Ammon's horn (tissue), 1 donor: ENCODE results near the gene UBA52.
"Not testable (repeated sequence)": the region's sequence is repeated elsewhere in the genome, so short reads cannot be mapped to it uniquely, and the experiment has no call there.

Experiments used
- DNase-seq: peaks from one replicate; pipeline ENCODE4 v3.0.0-alpha.2; 2016; ENCODE audit warnings: low spot score

UBA52 gene

GRCh38 chr19:18571564-18572344 is at the start of gene UBA52:
Gene UBA52 (plus strand): TSS chr19:18571857. CDS start chr19:18573301, 1,444 bp downstream.
- peak; percentile 96 for DNase-seq

- DNase-seq = peak; percentile 100
Measured at GRCh38 chr19:18522124-18522861, 49.4 kb upstream of the UBA52 start.

- DNase-seq = not testable (repeated sequence)
Measured at GRCh38 chr19:18522862-18523440, 48.7 kb upstream of the UBA52 start.

DNA sequence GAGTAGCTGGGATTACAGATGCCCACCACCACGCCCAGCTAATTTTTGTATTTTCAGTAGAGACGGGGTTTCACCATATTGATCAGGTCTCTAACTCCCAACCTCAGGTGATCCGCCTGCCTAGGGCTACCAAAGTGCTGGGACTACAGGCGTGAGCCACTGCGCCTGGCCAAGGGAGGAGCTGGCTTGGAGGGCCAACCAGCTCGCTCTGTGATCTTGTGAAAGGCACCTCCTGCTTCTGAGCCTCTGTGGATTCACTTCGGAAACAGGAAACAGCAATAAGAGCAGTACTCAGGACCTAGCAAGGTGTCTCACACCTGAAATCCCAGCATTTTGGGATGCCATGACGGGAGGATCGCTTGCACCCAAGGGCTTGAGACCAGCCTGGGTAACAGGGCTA is 47.8 kb upstream of the UBA52 start:
- DNase-seq = no peak

DNA sequence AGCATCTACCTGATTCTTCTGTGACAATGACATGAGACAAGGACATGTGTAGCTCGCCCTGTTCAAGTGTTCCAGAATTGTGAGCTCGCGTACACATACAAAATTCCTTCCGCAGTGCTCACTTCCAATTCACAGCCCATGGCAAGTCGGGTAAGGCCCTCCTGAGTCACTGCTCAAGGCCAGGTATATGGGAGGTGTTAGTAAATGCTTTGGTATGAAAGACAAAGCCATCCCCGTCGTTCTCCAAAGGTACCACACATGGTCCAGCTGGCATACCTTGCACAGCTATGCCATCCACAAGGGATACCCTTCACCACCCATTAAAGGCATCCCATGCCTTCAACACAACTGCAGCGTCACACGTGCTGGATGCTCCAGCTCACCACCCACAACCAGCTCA is 45.3 kb upstream of the UBA52 start:
- DNase-seq = no peak

GRCh38 chr19:18529782-18530181 is 41.9 kb upstream of the UBA52 start:
- no peak for DNase-seq

DNA sequence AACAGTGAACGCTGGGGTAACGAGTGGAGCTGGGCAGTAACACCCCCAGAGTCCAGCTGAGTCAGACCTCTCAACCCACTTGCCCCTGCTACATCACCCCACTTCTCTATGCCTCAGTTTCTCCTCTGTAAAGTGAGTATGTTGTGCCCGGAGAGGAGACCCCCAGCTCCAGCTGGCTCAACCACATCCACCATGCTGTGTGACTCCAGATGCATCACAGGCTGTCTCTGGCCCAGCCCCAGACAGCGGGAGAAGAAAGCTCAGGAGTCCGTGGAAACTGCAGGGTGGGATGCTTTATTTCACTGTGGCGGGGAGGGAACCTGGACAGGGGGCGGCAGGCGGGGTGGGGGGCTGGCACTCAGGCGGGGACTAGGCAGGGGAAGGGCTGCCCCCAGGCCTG is 40.2 kb upstream of the UBA52 start:
- DNase-seq = no peak

- no peak for DNase-seq
Measured at GRCh38 chr19:18532168-18532890, 39.3 kb upstream of the UBA52 start.

GRCh38 chr19:18533058-18533457 is 38.6 kb upstream of the UBA52 start:
- DNase-seq = no peak

DNA sequence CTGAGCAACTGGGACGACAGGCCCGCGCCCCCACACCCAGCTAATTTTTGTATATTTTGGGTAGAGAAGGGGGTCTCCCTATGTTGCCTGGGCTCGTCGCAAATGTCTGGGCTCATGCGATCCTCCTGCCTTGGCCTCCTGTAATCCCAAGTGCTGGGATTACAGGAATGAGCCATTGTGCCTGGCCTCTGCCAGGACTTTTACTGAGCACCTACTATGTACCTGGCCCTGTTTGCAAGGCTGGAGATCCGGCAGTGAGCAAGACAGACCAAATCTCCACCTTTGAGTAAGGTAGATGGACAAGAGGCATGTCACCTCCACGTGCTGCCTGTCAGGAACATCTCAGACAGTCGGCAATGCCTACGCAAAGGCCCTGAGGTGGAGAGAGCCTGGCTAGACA is 35.2 kb upstream of the UBA52 start:
- no peak for DNase-seq

DNA sequence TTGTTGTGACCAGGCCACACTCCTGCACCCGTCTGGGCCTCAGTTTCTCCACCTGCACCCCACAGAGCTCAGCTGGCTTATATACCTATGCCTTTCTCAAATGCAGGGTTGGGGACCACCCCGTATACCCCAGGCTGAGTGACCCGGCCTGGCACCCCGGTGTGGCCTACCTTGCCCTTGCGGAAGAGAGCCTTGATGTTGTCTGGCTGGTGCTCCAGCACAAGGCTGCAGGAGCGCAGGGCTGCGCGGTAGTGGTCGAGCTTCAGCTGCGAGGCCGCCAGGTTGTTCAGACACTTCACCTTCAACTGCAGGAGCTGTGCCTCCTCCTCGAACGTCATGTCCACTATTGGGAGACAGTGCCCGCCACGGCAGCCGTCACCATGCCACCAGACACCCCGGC is 34.2 kb upstream of the UBA52 start:
- DNase-seq = no peak

DNA sequence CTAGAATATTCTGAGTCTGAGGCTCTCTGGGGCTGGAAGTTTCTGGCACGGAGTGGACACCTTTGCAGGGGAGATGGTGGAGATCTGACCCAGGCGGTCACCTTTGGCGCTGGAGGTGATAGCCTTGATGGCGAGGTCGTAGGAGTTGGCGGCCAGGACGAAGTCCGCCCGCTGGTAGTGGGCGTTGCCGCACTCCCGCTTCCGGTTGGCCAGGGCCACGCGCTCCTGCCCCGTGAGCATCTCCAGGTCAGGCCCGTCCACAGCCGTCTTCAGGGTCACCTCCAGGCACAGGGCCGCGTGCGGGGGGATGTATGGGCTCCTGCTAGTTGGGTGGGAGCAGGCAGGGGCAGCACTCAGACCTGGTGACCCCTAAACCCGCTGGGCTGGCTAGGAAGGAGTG is 33.5 kb upstream of the UBA52 start:
- DNase-seq = no peak

- DNase-seq = no peak
Measured at GRCh38 chr19:18539372-18539771, 32.3 kb upstream of the UBA52 start.

DNA sequence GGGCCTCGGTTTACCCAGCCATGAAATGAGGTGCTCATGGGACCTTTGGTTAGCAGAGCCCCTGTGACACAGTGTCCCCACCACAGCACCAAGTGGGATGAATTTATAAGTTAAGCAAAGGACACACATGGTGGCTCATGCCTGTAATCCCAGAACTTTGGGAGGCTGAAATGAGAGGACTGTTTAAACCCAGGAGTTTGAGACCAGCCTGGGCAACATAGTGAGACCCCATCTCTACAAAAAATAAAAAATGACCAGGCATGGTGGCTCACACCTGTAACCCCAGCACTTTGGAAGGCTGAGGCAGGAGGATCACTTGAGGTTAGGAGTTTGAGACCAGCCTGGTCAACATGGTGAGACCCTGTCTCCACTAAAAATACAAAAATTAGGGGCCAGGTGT is 31.5 kb upstream of the UBA52 start:
- not testable (repeated sequence) for DNase-seq

DNA sequence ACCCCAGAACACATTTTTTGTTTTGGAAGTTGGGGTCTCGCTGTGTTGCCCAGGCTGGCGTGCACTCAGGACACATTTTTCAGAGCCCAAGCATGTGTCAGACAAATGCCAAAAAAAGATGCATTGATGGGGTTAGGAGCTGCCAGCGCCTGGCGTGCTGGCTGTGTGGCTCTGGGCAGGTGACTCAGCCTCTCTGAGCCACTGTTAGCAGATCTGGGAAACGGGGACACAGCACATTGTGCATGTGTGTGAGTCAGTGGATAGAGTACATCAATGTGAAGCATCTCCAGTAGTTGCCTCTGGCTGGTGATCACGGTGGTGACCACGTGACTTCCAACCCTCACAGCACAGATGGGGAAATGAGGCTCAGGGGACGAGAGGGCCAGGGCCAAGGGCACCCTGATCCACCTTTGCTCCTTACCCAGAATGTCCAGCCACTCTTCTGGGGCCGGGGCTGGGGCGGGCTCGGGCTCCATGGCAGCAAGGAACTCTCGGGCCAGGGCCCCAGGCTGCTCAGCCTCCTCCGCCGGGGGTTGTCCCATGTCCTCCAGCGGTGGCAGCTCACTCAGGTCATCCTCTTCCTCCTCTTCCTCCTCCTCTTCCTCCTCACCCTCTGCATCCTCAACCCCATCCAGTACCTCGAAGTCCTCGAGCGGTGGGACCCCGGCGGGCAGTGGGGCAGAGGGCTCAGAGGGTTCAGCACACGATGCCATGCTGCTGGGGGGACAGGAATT is 30.2 kb upstream of the UBA52 start:
- peak; percentile 33 for DNase-seq

- peak; percentile 19 for DNase-seq
Measured at GRCh38 chr19:18541992-18542940, 29.4 kb upstream of the UBA52 start.

- DNase-seq = peak; percentile 97
Measured at GRCh38 chr19:18542941-18543813, 28.5 kb upstream of the UBA52 start, which contains the start of gene FKBP8. Gene FKBP8 (minus strand): TSS chr19:18543573. CDS start chr19:18541970, 1,603 bp downstream.

GRCh38 chr19:18543814-18544475 is 27.7 kb upstream of the UBA52 start:
- peak; percentile 49 for DNase-seq

GRCh38 chr19:18551631-18552030 is 20.0 kb upstream of the UBA52 start:
- no peak for DNase-seq
